Measurements from ENCODE around the gene RNU1-4.
"Not testable (repeated sequence)": the region's sequence is repeated elsewhere in the genome, so short reads cannot be mapped to it uniquely, and the experiment has no call there.

DNA sequence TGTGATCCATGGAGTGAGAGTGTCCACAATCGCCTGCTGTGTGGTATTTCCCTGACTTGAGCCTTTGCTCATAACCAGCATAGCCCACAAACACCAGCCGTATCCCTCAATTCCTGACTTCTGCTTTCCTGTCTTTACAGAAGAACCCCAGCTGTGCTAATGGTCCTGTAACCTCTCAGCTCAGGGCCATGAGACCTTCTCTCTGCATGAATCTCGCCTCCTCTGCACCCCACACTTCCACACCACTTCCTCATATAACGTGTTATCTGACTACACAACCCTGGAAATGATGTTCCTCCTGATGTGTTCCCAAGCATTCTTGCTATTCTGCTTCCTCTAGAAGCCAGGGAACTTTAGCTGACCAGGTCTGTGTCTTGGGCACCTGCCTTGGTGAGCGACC, 41.3 kb downstream of the RNU1-4 start:
- not testable (repeated sequence) for TF ChIP-seq POLR2AphosphoS5, POLR2A (IDR thresholded peaks at IDR 0.05)
- TF ChIP-seq, protein P1, sequence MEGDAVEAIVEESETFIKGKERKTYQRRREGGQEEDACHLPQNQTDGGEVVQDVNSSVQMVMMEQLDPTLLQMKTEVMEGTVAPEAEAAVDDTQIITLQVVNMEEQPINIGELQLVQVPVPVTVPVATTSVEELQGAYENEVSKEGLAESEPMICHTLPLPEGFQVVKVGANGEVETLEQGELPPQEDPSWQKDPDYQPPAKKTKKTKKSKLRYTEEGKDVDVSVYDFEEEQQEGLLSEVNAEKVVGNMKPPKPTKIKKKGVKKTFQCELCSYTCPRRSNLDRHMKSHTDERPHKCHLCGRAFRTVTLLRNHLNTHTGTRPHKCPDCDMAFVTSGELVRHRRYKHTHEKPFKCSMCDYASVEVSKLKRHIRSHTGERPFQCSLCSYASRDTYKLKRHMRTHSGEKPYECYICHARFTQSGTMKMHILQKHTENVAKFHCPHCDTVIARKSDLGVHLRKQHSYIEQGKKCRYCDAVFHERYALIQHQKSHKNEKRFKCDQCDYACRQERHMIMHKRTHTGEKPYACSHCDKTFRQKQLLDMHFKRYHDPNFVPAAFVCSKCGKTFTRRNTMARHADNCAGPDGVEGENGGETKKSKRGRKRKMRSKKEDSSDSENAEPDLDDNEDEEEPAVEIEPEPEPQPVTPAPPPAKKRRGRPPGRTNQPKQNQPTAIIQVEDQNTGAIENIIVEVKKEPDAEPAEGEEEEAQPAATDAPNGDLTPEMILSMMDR (IDR thresholded peaks at IDR 0.05) = not testable (repeated sequence)
